Articular chondrocyte of knee joint (primary cell): Measurements from ENCODE around the gene DAAM2. TPM values are rescaled to one million over a fixed set of nuclear protein-coding genes. Genes with fewer than 3 reads are reported as not detected.

Source experiments
- total RNA-seq: library from RNA; depleted of rRNA; stranded (reverse); fragments of >200 nt; gene quantifications from 2 replicates; pipeline ENCODE4 v1.2.3, GENCODE V29; 2012

The DAAM2 gene
- total RNA-seq = 59.9 and 63.9 TPM in 2 replicates

DNA sequence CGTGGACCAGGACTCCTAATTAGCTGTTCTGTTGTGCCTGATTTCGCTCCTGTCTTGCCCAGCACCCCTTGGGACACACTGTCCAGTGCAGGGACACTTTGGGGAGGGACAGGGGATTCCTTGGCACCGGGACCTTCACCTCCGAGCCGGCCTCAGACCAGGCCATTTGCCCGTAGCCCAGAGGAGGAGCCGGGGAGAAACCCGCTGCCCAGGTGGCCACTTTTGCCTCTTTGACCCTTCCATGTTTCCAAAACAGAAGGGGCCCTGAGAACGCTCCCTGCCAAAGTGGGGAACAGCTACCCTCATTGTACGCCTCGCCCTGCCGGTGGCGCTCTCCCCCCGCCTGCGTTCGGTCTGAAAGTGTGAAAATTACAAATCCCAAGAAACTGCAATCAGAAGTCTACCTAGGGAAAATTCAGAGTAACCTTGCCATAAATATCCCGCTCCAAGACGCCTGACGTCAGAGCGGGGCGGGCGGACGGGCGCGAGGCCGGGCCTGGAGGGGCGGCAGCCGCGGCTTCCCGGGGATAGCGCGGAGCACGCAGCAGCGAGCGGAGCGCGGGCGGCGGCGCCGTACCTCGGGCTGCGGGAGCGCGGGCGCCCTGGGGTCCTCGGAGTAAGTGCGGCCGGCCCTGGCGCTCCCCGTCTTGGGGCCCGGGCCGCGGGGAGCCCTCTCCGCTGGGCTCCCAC lies at the start of gene DAAM2:
TSS of gene DAAM2 (plus strand) at position 527 of the 690 bp plus-strand sequence. CDS start 63,927 bp downstream, outside the sequence.

DNA sequence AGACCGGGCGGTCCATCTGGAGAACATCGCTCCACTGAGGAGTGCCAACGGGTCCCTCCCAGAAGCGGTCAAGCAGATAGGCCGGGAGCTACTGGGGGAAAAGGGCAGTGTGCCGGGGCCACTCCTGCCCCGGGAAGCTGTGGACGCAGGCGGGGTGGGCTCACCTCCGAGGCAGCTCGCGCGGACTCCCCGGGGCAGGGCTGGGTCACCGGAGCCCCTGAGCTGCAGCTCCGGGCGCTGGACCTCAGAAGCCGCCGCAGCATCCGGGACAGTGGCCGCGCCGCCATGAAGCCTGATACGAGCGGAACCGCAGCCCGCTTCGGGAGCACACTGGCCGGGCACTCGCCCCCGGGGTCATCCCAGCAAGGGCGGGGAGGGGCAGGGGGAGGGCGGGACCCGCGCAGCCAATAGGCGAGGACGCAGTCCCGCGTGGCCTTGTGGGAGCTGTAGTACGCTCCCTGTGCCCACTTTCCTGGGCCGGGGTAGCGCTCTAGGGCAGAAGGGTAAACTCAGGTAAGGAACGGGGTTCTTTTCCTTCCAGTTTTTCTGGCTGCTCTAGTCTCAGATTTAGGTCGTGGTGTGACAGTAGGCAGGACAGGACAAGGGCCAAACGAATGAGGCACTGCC lies 142.1 kb downstream of the DAAM2 start, which contains the start of gene MOCS1:
TSS of gene MOCS1 (minus strand) at position 332 of the 627 bp plus-strand sequence. CDS start at position 287, 45 bp downstream.

Other genes with a start within 250 kb of the DAAM2 start
- 0.76 and 0.78 TPM in 2 replicates for gene KIF6, start 67.0 kb upstream of the DAAM2 start, total RNA-seq
- 22.3 and 29.9 TPM in 2 replicates for gene MOCS1, start 142.1 kb downstream of the DAAM2 start, total RNA-seq